D721Med (cell line): ENCODE results near the gene GPRIN1.

Source experiments
- DNase-seq: peaks from one replicate; pipeline ENCODE4 v3.0.0; 2011; ENCODE audit warnings: low spot score; ENCODE audit not compliant: insufficient read length
- FAIRE-seq: peaks from 2 replicates; lab custom pipeline; 2011; peaks lifted over from hg19 to GRCh38; lab: Jason Lieb, UNC
- TF ChIP-seq, protein P1 (sequence below): IDR thresholded peaks from 2 replicates; pipeline ENCODE4 v1.5.1; 2012; ENCODE audit warnings: mild to moderate bottlenecking, control low read depth; ENCODE audit not compliant: insufficient read depth; ENCODE audit errors: missing control alignments

GPRIN1 gene

DNA sequence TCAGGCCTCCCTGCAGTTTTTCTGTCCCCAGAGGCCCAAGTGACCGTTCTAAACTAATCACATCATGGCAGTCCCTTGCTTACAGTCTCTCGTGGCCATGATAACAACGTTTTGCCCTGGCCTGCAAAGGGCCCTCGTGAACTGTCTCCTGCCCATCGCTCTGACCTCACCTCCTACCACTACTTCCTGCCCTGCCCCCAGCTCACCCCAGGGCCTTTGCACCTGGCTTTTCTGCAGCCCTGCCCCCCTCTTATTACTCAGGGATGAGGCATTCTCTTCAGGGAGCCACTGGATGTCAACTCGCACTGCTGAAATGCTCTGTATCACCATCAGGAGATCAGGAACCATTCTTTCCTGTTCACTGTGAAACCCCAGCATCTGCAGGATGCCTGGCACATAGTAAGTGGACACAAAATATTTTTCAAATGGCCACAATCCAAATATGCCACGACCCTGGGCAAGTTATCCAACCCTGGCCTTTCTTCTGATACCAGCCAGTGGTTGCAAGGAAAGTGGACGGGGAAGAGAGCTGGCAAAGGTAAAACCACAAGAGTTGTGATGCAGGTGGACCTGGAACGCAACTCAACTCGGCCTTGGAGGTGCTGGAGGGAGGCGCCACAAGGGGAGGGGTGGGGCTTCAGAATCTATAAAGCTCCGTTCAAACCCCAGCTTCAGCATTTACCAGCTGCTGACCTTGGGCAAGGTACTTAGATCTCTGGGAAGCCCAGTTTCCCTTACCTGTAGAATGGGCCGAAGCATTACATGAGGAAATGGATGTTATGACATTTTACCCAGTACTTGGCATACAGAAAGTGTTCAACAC, 18.7 kb upstream of the GPRIN1 start:
- DNase-seq (no peak), FAIRE-seq (no peak)
- TF ChIP-seq, protein P1, sequence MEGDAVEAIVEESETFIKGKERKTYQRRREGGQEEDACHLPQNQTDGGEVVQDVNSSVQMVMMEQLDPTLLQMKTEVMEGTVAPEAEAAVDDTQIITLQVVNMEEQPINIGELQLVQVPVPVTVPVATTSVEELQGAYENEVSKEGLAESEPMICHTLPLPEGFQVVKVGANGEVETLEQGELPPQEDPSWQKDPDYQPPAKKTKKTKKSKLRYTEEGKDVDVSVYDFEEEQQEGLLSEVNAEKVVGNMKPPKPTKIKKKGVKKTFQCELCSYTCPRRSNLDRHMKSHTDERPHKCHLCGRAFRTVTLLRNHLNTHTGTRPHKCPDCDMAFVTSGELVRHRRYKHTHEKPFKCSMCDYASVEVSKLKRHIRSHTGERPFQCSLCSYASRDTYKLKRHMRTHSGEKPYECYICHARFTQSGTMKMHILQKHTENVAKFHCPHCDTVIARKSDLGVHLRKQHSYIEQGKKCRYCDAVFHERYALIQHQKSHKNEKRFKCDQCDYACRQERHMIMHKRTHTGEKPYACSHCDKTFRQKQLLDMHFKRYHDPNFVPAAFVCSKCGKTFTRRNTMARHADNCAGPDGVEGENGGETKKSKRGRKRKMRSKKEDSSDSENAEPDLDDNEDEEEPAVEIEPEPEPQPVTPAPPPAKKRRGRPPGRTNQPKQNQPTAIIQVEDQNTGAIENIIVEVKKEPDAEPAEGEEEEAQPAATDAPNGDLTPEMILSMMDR = no peak

DNA sequence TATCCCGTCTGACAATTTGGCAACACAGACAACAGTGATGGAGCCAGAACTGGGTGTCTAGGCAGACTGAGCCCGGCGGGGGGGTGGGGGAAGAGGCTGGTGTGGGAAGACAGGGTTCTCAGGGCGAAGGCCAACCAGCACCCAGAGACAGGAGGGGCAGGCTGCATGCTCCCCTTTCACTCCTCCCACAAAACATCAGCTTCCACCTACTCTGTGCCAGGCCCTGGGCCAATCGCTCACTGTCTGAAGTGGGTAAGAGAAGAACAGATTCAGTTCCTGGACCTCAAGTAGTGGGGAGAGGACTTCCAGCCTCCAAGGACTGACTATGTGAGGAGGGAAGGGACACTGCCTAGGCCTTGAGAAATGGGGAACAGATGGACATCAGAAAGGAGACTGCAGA, 17.6 kb upstream of the GPRIN1 start:
- TF ChIP-seq, protein P1 = no peak
- FAIRE-seq (no peak), DNase-seq (no peak)

DNA sequence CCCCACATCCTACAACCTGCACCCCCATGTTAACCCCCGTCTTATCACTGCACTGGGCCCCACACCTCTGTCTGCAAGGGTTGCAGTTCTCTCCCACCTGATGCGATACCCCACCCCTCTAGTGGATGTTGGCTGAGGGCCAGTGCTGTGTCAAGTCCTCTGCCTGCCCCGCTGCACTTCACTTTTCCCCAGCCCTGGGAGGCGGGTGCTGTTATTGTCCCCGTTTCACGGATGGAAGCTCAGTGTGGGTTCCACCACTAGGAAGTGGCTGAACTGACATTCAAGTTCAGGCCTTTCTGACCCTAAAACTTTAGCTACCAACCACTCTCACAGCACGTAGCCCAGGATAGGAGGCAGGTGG, 16.9 kb upstream of the GPRIN1 start:
- DNase-seq = no peak
- TF ChIP-seq, protein P1 = no peak
- FAIRE-seq = no peak

DNA sequence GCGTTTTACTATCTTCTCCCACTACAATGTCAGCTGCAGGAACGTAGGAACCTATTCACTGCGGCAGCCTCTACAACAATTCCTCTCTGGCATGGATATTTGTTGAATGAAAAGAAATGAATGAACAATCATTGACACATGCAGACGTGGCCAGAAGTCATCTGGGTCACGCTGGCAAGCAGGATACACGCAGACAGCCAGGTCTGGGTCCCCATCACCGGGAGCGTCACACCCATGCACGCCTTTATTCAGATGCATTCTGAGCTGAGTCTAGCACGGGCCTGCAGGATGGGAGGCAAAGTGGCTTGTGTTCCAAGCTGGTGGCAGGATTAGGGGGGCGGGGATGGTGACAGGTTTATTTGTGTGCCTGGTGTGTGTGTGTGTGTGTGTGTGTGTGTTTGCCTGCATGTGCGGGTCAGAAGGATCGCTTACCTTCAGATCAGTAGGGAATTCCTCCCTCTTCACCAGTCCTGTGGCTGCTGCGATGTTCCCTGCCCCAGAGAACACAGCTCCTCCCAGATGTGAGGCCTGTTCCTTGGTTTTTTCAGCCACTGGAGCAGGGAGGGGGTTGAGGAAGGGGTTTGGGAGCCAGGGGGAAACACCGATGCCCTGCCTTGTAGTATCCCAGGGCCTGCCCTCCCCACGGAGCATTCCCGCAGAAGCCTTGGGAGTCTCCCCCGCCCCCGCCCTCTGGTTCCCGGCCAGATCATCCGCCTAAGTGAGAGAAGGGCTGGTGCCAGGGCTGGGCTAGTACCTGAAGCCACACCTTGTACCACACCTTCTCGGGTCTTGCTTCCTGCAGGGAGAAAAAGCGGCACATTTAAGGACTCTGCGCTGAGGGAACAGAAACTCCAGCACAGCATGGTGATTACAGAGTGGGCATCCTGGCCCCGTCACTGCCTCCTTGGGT, 16.3 kb upstream of the GPRIN1 start:
- TF ChIP-seq, protein P1 = no peak
- DNase-seq = no peak
- no peak for FAIRE-seq

DNA sequence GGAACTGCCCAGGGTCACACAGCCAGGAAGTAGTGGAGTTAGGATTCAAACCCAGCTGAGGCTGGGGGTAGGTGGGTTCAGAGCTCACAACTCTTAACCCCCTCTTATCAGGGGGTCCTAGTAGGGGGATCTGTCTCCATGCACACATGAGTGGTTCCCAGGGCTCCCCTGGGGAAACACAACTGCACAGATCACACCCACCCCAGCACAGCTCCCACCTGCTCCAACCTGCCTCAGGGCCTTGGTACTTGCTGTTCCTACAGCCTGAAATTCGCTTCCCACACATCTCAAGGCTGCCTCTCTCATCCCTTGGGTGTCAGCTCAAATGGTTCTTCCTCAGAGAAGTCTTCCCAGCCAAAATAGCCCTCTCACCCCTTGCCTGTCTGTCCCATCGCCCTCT, 15.6 kb upstream of the GPRIN1 start:
- FAIRE-seq (no peak), DNase-seq (no peak)
- TF ChIP-seq, protein P1 = no peak

DNA sequence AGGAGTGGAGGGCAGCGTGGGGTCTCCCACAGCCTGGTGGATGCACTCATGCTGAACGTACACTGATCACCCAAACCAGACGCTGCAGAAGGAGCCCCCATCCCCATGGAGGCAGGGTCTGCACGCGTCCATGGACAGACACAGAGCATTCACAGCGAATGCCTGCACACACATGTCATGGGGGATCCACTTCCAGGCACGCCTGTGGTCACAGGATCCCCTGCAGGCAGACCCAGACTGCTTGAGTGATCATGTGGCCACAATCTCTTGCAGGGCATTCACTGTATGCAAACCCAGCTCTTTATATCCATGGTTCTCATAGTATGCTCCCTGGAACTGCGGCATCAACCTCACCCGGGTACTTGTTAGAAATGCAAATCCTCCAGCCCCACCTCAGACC, 15.0 kb upstream of the GPRIN1 start:
- FAIRE-seq (no peak), DNase-seq (no peak)
- TF ChIP-seq, protein P1 = no peak

DNA sequence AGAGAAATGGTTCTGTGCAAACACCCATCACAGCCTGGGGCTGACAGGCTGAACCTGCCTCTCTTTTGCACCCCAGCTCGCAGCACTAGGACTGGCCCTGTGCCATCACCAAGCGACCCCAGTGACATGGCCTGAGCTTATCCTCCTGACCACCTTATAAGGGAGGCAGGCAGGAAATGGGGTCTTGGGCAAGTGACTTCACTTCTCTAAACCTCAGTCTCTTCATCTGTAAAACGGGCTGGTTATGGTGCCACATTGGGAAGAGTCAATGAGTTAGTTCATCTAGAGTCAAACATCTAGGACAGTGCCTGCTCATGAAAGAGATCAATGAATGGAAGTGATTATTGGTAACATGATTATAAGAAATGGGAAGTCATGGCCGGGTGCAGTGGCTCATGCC, 14.2 kb upstream of the GPRIN1 start:
- DNase-seq (no peak), FAIRE-seq (no peak)
- TF ChIP-seq, protein P1 = no peak
